HG03520 (cell line): Measurements from ENCODE around the gene SELENOF.

ENCODE experiments used
- ATAC-seq: cut with Tn5 transposase; IDR thresholded peaks from one replicate; pipeline ENCODE4 v1.9.1; 2021; ENCODE audit warnings: mild to moderate bottlenecking, moderate library complexity; ENCODE audit not compliant: unreplicated experiment

The SELENOF gene

GRCh38 chr1:86913896-86914600 lies at the start of gene SELENOF:
TSS of gene SELENOF (minus strand) at chr1:86914126. CDS start at chr1:86914111, 15 bp downstream.
- peak; percentile 78 for ATAC-seq

- ATAC-seq = no peak
These were observed 46.6 kb upstream of the SELENOF start for GRCh38 chr1:86960548-86960947.

GRCh38 chr1:86957221-86957620 lies 43.3 kb upstream of the SELENOF start:
- no peak for ATAC-seq

- no peak for ATAC-seq
These were observed 42.3 kb upstream of the SELENOF start for GRCh38 chr1:86956221-86956620.

- no peak for ATAC-seq
These were observed 41.8 kb upstream of the SELENOF start for GRCh38 chr1:86955678-86956077.

- no peak for ATAC-seq
These were observed 39.2 kb upstream of the SELENOF start for GRCh38 chr1:86953167-86953566.

GRCh38 chr1:86951430-86951829 lies 37.5 kb upstream of the SELENOF start:
- no peak for ATAC-seq

- no peak for ATAC-seq
These were observed 36.9 kb upstream of the SELENOF start for GRCh38 chr1:86950712-86951419.

GRCh38 chr1:86948212-86948611 lies 34.3 kb upstream of the SELENOF start:
- no peak for ATAC-seq

GRCh38 chr1:86942743-86943142 lies 28.8 kb upstream of the SELENOF start:
- ATAC-seq = no peak

GRCh38 chr1:86942042-86942441 lies 28.1 kb upstream of the SELENOF start:
- ATAC-seq = no peak

GRCh38 chr1:86940599-86940998 lies 26.7 kb upstream of the SELENOF start:
- no peak for ATAC-seq

- no peak for ATAC-seq
These were observed 25.5 kb upstream of the SELENOF start for GRCh38 chr1:86939406-86939805.

- no peak for ATAC-seq
These were observed 24.9 kb upstream of the SELENOF start for GRCh38 chr1:86938855-86939254.

GRCh38 chr1:86938450-86938849 lies 24.5 kb upstream of the SELENOF start:
- no peak for ATAC-seq

GRCh38 chr1:86933562-86934377 lies 19.8 kb upstream of the SELENOF start:
- ATAC-seq = no peak

- ATAC-seq = no peak
These were observed 19.1 kb upstream of the SELENOF start for GRCh38 chr1:86933051-86933450.

GRCh38 chr1:86928819-86929218 lies 14.9 kb upstream of the SELENOF start:
- ATAC-seq = no peak

- no peak for ATAC-seq
These were observed 13.0 kb upstream of the SELENOF start for GRCh38 chr1:86926883-86927282.

GRCh38 chr1:86925742-86926141 lies 11.8 kb upstream of the SELENOF start:
- no peak for ATAC-seq

GRCh38 chr1:86924324-86924960 lies 10.5 kb upstream of the SELENOF start:
- no peak for ATAC-seq
